NCI-H774 (cell line): Measurements from ENCODE around the gene PEX11B.

Source experiments
- DNase-seq: peaks from one replicate; lab custom pipeline; 2025; lab: John Stamatoyannopoulos, UW

Gene PEX11B

GRCh38 chr1:145908653-145909052, 9.9 kb downstream of the PEX11B start:
- DNase-seq = no peak

GRCh38 chr1:145906954-145907753, 11.4 kb downstream of the PEX11B start:
- DNase-seq = no peak

GRCh38 chr1:145901312-145902021, 17.1 kb downstream of the PEX11B start:
- DNase-seq = no peak

GRCh38 chr1:145898756-145899155, 19.8 kb downstream of the PEX11B start:
- no peak for DNase-seq

DNA sequence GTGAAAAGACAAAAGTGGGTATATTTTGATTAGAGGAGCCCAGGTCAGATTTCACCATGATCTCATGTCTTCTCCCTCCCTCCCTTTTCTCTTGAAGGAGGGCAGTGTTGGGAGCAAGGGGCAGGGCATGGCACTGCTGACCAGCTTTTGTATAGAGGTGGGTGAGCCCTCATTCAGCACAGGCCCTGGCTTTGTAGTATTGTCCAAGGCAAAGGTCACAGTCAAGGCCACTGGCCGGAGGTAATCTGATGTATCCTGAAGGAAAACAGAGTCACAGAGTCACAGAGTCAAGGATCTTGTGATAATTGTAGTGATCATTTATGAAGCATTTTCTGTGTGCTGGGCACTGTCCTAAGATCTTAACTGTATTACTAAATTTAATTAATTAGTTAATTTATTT, 20.5 kb downstream of the PEX11B start:
- no peak for DNase-seq

- no peak for DNase-seq
These were observed 23.0 kb downstream of the PEX11B start for GRCh38 chr1:145895471-145895870.

DNA sequence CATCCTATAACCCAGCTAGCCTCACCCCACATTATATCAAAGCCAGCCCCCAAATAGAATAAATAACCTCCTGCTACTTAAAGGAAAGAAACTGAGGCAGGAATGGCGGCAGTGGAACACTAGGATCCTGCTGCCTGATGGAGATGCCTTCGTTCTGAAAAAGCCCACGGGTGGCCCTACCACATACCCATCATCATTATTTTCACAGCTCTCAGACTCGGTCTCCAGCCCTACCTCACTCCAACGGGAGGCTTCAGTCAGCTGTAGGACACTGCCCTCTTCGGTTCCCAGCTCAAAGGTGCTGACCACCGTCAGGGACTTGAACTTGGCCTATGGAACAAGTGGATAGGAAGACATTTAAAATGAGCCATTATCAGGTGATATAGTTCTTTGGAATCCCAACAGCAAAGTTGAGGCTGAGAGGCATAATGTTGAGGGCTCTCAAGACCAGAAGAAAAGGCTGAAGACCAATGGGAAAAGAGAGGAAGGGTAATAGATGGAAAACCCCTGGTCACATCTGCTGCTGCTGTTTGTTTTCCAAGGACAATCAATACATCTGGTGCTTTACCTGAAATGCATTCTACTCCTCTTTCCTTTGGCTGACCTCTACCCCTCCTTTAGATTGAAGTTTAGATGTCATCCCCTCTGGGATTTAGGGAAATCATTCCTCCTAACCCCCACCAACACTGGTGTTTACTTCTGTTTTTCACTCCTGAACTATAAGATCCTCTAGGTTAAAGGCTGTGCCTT, 25.0 kb downstream of the PEX11B start:
- no peak for DNase-seq

GRCh38 chr1:145892486-145893087, 25.9 kb downstream of the PEX11B start:
- DNase-seq = no peak

- peak; percentile 91 for DNase-seq
These were observed 26.7 kb downstream of the PEX11B start for GRCh38 chr1:145891587-145892485.

GRCh38 chr1:145891143-145891542, 27.4 kb downstream of the PEX11B start:
- DNase-seq = no peak

GRCh38 chr1:145889722-145890121, 28.8 kb downstream of the PEX11B start:
- no peak for DNase-seq

- no peak for DNase-seq
These were observed 30.9 kb downstream of the PEX11B start for GRCh38 chr1:145887631-145888030.

DNA sequence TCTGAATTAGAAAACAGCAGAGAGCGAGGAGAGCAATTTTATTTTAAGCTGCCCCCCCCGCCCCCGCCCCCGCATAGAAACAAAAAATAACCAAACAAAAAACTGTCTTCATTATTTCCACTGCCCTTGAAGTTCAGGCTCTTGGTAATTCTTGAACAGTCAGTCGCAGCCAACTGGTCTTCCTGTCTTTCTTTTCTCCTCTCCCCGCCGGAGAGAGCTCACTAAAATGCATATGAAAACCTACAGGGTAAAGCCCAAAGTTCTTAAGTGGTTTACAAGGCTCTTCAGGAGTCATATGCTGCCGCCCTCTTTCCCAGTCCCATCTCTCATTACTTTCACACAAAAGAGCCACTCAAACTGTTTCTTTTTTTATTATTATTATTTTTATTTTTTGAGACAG, 31.7 kb downstream of the PEX11B start:
- DNase-seq = no peak

DNA sequence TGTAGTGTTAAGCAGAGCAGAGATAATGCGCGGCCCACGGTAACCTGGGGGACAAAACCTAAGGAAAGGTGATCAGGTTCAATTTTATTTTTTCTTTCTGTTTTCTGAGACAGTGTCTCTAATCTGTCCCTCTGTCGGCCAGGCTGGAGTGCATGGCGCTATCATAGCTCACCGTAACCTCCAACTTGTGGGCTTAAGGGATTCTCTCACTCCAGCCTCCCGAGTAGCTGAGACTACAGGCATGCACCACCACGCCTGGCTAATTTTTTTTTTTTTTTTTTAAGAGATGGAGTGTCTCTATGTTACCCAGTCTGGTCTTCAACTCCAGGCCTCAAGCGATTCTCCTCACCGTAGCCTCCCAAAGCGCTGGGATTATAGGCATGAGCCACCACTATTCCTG, 32.1 kb downstream of the PEX11B start:
- DNase-seq = no peak

- peak; percentile 78 for DNase-seq
These were observed 32.7 kb downstream of the PEX11B start, which contains the start of gene ANKRD35 for GRCh38 chr1:145885738-145886287. TSS of gene ANKRD35 (minus strand) at chr1:145885866. CDS start at chr1:145885758, 108 bp downstream.

GRCh38 chr1:145884675-145885074, 33.8 kb downstream of the PEX11B start:
- DNase-seq = no peak

GRCh38 chr1:145879775-145880174, 38.7 kb downstream of the PEX11B start:
- DNase-seq = peak; percentile 84

DNA sequence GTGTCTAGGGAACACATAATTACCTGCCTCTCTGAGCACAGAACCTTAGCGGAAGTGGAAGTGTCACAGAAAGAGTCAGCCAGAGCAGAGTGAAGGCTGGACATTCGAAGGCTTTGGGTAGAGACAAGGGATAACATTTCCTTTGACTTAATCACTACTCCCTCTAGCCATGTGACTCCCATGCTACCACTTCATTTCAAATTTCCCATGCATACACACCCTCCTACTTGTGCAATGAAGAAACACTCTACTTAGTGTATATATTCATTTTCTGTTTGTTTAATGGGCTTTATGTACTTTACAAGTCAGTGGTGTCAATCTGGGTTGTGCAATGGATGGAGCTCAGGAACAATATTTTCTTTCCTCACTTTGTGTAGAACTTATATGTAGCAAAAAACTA, 39.8 kb downstream of the PEX11B start:
- DNase-seq = no peak

GRCh38 chr1:145877923-145878486, 40.5 kb downstream of the PEX11B start:
- no peak for DNase-seq

- DNase-seq = no peak
These were observed 43.9 kb downstream of the PEX11B start for GRCh38 chr1:145874646-145875045.
